Measurements from ENCODE around the gene ZNF581.

DNA sequence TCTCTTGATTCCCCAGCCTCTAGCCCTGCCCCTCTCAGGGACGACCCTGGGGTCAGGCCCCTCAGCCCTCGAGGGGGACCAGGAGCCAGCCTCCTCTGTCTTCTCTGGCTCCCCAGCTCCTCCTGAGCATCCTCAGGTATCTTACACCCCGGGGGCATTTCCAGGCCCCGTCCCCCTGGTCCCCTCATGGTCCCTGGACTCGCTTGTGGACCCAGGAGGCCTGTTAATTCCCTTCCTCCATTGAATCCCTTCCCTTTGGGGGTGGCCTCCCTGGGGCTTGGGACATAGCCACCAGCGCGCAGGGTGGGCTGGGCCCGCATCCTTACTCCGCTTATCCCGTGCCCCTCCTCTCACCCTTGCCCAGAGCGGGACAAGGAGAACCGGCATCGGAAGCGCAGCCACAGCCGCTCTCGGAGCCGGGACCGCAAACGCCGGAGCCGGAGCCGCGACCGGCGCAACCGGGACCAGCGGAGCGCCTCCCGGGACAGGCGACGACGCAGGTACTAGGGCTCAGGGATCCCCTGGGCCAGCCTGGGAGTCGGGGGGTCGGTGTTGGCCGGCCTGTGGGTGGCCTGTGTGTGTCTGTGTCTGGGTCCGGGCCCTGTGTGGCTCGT, 15.5 kb downstream of the ZNF581 start:
- TF ChIP-seq, protein P1, sequence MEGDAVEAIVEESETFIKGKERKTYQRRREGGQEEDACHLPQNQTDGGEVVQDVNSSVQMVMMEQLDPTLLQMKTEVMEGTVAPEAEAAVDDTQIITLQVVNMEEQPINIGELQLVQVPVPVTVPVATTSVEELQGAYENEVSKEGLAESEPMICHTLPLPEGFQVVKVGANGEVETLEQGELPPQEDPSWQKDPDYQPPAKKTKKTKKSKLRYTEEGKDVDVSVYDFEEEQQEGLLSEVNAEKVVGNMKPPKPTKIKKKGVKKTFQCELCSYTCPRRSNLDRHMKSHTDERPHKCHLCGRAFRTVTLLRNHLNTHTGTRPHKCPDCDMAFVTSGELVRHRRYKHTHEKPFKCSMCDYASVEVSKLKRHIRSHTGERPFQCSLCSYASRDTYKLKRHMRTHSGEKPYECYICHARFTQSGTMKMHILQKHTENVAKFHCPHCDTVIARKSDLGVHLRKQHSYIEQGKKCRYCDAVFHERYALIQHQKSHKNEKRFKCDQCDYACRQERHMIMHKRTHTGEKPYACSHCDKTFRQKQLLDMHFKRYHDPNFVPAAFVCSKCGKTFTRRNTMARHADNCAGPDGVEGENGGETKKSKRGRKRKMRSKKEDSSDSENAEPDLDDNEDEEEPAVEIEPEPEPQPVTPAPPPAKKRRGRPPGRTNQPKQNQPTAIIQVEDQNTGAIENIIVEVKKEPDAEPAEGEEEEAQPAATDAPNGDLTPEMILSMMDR (IDR thresholded peaks at IDR 0.05; ENCODE audit: low read depth, low read length): no peak
- no peak for TF ChIP-seq EZH2phosphoT487 (IDR thresholded peaks at IDR 0.05; ENCODE audit: low read depth)

Data from OCI-LY3 (cell line).